DND-41 (cell line): ENCODE results near the gene NOL4L.

Experiments
- ATAC-seq: fragments of 200-7000 bp; cut with Tn5 transposase; 3 replicates; pipeline ENCODE4 v1.9.1; 2021; ENCODE audit warnings: low read depth; ENCODE audit not compliant: insufficient read depth
- DNase-seq: peaks from one replicate; pipeline ENCODE4 v3.0.0-alpha.2; 2020
- H2AFZ ChIP-seq: 2 replicates; pipeline ENCODE4 v1.6.0; 2012; ENCODE audit warnings: low read depth, low read length
- H3K27ac ChIP-seq: 2 replicates; pipeline ENCODE4 v1.5.1; 2012; ENCODE audit warnings: low read length, inconsistent platforms
- H3K27me3 ChIP-seq: fragments of 200-600 bp; sonication (generic); 2 replicates; pipeline ENCODE4 v1.6.0; 2012; ENCODE audit warnings: low read length, mild to moderate bottlenecking, inconsistent platforms; ENCODE audit not compliant: insufficient read depth, poor library complexity
- H3K36me3 ChIP-seq: 2 replicates; pipeline ENCODE4 v1.5.1; 2012; ENCODE audit warnings: low read length, inconsistent platforms; ENCODE audit not compliant: insufficient read depth
- H3K4me1 ChIP-seq: 2 replicates; pipeline ENCODE4 v1.5.1; 2012; ENCODE audit warnings: mild to moderate bottlenecking, low read length; ENCODE audit not compliant: insufficient read depth
- H3K4me2 ChIP-seq: 2 replicates; pipeline ENCODE4 v1.6.0; 2012; ENCODE audit warnings: mild to moderate bottlenecking, moderate library complexity, low read length, inconsistent platforms; ENCODE audit not compliant: insufficient read depth
- H3K4me3 ChIP-seq, 2 experiments: fragments of 200-600 bp in 1 of 2; shearing (Covaris generic) in 1 of 2; 2 replicates each; pipeline ENCODE4 v1.5.1; 2012 to 2016; ENCODE audit warnings: inconsistent platforms in 2 of 2, low read length in 2 of 2, mild to moderate bottlenecking in 2 of 2, low read depth in 1 of 2, moderate library complexity in 1 of 2
- H3K79me2 ChIP-seq: 2 replicates; pipeline ENCODE4 v1.6.0; 2012; ENCODE audit warnings: low read length, inconsistent platforms; ENCODE audit not compliant: insufficient read depth
- H3K9ac ChIP-seq: 2 replicates; pipeline ENCODE4 v1.6.0; 2012; ENCODE audit warnings: low read depth, mild to moderate bottlenecking, inconsistent platforms, low read length, moderate library complexity
- H3K9me3 ChIP-seq: 2 replicates; pipeline ENCODE4 v1.5.1; 2012; ENCODE audit warnings: low read length, moderate library complexity, mild to moderate bottlenecking, inconsistent platforms; ENCODE audit not compliant: insufficient read depth, severe bottlenecking
- H4K20me1 ChIP-seq: 2 replicates; pipeline ENCODE4 v1.6.0; 2012; ENCODE audit warnings: low read length; ENCODE audit not compliant: insufficient read depth
- CTCF ChIP-seq: IDR thresholded peaks from 2 replicates; pipeline ENCODE4 v1.5.1; 2012; ENCODE audit warnings: borderline replicate concordance, low read length, moderate library complexity, mild to moderate bottlenecking; ENCODE audit not compliant: poor library complexity, severe bottlenecking; ENCODE audit errors: extremely low read depth
- EZH2 ChIP-seq: IDR thresholded peaks from 3 replicates; pipeline ENCODE4 v1.6.1; 2012; ENCODE audit warnings: borderline replicate concordance, low read depth, mild to moderate bottlenecking, moderate library complexity, low read length, inconsistent platforms; ENCODE audit not compliant: severe bottlenecking

NOL4L gene

GRCh38 chr20:32569018-32569379 lies 16.1 kb downstream of the NOL4L start:
- Histone ChIP-seq H3K27ac (no peak overlapping the region), H3K9ac (no peak overlapping the region), H3K4me2 (no peak overlapping the region), H4K20me1 (peaks cover 86% of the 10 kb centered on the region), H3K27me3 (no peaks in the 10 kb centered on the region), H3K79me2 (peaks cover 79% of the 10 kb centered on the region), H3K36me3 (no peaks in the 10 kb centered on the region), H3K4me3 (no peak overlapping the region), H3K9me3 (no peaks in the 10 kb centered on the region), H2AFZ (no peak overlapping the region), H3K4me1 (no peaks in the 10 kb centered on the region)
- no peak for ATAC-seq
- no peak for DNase-seq
- TF ChIP-seq CTCF (no peak), EZH2 (no peak)

GRCh38 chr20:32567384-32568178 lies 17.6 kb downstream of the NOL4L start:
- H3K79me2 ChIP-seq = peaks cover 67% of the 10 kb centered on the region
- H3K4me3 ChIP-seq = no peak overlapping the region
- TF ChIP-seq CTCF = no peak
- TF ChIP-seq EZH2 = no peak
- no peak overlapping the region for H3K27ac ChIP-seq
- no peak for ATAC-seq
- no peaks in the 10 kb centered on the region for H3K4me1 ChIP-seq
- no peak overlapping the region for H3K4me2 ChIP-seq
- no peak overlapping the region for H3K9ac ChIP-seq
- H3K9me3 ChIP-seq = no peaks in the 10 kb centered on the region
- no peaks in the 10 kb centered on the region for H3K27me3 ChIP-seq
- peaks cover 82% of the 10 kb centered on the region for H4K20me1 ChIP-seq
- no peak for DNase-seq
- no peak overlapping the region for H2AFZ ChIP-seq
- H3K36me3 ChIP-seq = no peaks in the 10 kb centered on the region

GRCh38 chr20:32566379-32567374 lies 18.5 kb downstream of the NOL4L start:
- Histone ChIP-seq H3K27ac (no peak overlapping the region), H3K4me1 (no peaks in the 10 kb centered on the region), H3K36me3 (no peaks in the 10 kb centered on the region), H3K27me3 (no peaks in the 10 kb centered on the region), H3K9me3 (no peaks in the 10 kb centered on the region), H4K20me1 (peaks cover 81% of the 10 kb centered on the region), H3K4me2 (no peak overlapping the region), H3K9ac (no peak overlapping the region), H3K79me2 (peaks cover 66% of the 10 kb centered on the region), H3K4me3 (no peak overlapping the region), H2AFZ (no peak overlapping the region)
- TF ChIP-seq EZH2 (no peak), CTCF (no peak)
- no peak for DNase-seq
- no peak for ATAC-seq
